ENCODE results near the gene CLMP.
"Not testable (repeated sequence)": the region's sequence is repeated elsewhere in the genome, so short reads cannot be mapped to it uniquely, and the experiment has no call there.

The CLMP gene

DNA sequence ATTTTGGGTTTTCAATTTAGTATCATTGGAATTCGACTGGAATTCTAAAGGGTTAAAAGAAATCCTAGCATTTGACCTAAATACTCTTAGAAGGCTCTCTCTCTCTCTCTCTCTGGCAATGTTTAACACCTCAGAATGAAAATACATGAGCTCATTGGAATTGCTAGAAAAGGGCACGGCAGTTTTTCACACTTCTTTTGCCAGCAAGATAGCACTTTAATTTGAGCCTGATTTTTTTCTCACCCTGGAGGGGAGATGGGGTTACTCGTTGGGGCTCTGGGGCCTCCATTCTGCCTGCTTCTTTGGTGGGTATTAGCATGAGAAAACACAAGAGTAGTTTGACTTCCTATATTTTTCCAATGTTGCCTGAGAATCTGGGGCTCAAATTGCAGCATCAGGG, 22.8 kb upstream of the CLMP start:
- DNase-seq: no peak

DNA sequence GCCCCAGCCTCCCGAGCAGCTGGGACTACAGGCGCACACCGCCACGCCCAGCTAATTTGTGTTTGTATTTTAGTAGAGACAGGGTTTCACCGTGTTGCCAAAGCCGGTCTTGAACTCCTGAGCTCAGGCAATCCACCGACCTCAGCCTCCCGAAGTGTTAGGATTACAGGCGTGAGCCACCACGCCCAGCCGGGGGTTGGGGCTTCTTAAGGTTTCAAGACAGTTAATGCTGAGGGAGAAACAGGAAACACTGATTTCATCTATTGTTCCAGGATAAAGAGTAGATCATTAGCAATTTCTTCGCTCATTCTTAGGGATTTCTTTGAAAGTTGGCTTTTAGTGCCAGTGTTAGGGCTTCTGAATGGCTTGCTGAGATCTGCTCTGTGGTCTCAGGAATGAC, 21.2 kb upstream of the CLMP start:
- no peak for DNase-seq

DNA sequence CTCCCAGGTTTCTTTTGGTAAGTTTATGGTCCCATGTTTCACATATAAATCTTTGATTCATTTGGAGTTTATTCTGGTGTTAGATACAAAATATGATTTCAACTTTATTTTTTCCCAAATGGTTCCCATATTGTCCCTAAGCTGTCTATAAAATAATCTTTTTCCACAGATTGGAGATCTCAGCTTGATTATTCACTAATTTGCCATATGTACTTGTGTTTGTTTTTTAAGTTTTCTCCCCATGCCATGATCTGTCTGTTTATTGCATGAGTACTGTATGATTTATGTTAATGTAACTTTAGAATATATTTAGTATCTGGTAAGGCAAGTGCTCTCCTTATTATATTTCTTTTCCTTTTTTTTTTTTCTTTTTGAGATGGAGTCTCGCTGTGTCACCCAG, 19.9 kb upstream of the CLMP start:
- DNase-seq: no peak

DNA sequence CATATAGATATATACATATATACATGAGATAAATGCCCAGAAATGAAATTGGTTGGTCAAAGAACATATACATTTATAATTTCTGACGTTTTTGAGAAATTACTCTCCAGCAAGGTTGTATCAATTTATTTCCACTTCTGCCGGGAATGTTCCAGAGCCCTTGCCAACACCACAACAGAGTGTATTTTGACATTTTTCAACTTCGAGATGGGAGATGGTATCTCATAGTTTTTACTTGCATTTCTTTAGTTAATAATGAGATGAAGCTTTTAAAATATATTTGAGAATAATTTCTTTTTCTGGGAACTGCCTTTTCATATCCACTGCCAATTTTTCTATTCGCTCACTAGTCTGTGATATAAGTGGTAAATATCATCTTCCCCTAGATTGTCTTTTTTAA, 19.3 kb upstream of the CLMP start:
- no peak for DNase-seq

DNA sequence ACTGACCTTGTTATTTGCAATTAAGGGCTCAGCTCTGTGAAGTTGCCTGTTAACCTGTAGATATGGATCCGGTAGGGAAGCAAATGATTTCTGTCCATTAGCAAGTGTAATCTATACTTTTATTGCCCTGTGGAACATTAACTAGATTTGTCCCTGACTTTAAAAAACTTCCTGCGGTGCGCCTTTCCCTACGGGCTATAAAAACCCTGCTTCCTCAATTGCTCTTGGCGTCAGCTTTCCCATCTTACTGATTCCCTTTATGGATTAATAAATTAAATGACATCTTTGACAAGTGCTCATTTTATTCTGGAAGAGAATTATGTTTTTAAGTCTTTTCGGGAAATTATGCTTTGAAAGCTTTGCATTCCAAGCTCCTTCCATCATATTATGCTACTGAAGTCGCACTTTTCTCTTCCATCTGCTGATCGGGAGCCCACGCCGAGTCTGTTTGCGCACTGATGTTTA, 18.3 kb upstream of the CLMP start:
- no peak for DNase-seq

DNA sequence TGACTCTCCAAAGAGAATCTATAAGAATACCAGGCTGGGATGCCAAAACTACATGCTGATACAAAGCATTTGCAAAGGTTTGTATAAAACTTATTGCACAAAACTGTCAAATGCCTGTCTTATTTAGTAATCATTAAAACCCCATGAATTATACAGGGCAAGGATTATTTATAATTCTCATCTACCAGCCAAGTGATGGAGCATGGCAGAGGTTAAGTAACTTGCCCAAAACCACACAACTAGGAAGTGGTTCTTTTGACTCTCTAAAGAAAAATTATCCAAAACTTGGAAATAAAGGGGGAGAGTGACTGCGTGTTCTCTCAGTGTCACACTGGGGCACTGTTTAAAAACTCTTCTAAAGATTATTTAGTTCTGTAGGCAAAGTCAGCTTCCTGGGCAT, 17.4 kb upstream of the CLMP start:
- DNase-seq: no peak

DNA sequence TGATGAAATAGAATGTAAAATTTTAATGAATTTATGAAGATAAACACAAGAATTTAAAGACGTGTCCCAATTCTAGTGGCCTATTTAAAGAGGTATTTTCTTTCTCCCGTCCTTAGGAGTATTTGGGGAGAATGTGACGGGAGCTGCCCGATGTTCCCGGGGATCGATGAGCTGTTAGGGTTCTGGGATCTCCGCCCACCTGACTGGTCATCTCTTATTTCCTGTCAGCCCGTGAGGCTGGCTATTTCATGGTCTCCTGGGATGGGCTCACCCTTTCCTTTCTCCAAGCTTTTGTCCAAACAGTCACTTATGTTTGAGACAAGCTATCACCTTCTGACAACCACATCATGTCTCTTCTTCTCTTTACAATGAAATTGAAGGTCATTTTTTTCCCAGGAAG, 16.9 kb upstream of the CLMP start:
- no peak for DNase-seq

DNA sequence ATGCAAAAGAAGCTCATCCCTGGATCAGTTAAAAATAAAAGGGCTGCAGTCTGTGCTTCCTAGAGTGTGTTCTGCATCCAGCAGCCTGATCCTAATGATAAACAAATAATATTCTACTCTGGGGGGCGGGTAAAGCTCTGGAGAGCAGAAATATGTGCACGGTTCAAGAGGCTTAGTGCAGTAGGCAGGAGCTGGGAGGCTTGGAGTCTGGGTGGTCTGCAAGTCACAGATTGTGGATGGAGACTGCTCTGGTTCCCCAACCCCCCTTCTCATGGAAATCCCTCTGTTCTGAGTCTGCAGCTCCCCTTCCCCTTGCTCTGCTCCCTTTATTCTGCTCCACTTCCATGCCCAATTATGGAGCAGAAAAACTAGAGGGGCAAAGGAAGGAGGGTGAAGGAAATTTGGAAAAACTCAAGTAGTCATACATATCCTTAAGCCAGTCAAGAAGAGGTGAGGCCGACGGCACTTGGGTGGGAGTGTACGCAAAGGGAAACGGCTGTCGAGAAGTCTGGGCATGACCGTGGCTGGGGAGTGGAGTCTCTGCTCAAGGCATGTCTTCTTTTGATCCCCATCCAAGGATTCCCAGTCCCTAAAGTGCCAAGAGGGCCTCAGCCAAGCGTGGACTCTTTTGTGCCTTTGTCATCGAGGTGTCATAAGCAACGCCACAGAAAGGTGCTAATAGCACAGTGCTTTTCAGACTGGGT, 16.3 kb upstream of the CLMP start:
- no peak for DNase-seq

DNA sequence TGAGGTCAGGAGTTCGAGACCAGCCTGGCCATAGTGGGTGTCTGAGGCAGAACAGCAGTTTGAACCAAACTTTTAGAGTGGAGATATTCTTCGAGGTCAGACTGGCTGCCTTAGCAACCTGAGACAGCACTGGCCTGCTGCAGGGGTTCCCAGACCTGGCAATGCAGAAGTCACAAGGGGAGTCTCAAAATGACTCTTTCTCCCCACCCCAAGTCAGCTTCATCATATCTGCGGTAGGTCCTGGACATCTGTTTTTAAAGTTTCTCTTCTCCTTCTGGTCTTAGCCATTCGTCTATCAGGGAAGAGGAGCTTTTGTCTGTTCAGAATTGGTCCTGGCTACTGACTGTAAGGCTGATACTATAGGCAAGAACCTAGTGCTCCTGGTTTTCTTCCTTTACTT, 14.5 kb upstream of the CLMP start:
- DNase-seq: no peak

DNA sequence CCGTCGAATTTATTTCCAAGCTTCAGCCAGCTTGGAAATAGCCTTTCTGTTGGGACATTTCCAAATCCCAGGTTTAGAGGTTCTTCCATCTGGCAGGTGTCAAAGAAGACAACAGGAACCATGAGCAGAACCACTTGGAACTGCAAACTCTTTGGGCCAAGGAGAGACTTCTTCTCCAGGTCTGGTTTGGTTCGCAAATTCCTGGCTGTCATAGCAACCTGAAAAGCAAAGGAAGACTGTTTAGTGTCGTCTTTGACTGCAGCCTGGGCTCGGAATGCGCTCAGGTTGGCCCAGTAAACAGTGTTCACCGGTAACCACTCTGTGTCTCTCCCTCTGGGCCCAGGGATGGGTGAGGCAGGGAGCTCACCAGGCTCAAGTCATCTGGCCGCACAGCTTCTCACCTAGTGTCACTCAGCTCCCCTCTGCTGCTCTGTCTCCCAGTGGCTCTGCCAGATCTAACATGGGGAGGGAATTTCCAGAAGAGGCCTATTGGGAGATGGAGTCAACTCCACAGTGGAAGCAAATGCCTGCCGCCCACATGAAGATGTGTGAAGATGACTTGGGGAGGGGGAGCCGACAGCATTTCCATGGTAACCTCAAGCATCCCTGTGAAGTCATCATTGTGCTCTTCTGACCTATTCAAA, 11.9 kb upstream of the CLMP start:
- no peak for DNase-seq

DNA sequence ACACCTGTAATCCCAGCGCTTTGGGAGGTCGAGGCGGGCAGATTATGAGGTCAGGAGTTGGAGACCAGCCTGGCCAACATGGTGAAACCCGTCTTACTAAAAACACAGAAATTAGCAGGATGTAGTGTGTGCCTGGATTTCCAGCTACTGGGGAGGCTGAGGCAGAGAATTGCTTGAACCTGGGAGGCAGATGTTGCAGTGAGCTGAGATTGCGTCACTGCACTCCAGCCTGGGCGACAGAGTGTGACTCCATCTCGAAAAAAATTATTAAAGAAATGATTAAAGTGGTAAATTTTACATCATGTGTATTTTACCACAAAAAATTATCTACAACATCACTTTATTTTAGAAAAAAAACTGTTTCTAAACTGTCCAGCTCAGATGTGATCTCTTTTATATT, 11.0 kb upstream of the CLMP start:
- DNase-seq: not testable (repeated sequence)

DNA sequence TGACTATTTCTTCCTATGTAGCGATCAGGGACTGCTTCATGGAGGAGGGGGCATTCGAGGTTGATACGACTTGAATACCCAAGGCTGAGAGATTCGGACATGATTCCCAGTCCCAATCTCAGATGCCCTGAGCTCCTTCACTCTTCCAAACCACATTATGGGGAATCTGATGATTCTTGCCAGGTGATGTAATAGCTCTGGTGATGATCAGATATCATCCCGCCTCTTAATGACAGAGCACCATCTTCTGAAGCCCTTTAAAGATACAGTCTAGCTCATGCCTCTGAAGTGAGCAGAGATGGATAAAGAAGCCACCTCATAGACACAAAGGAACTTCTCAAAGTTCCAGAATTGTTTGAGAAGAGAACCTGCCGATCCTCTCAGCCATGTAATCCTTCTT, 8.9 kb upstream of the CLMP start:
- no peak for DNase-seq

DNA sequence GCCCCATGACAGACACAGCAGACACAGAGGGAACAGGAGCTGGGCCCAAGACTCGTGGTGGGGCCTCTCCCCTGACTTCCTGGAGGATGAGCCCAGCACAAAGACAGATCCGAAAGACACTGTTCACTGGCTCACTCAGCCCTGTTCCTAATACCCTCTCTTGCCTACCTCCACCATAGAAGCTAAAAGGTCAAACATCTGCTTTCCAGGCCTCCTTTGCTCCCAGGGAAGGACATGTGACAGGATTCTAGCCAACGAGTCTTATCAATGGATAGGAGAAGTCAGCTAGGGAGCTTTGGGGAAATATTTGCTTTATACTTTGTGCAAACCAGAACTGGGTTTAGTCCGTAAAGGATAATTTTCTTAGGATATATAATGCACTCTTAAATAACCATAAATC, 8.4 kb upstream of the CLMP start:
- no peak for DNase-seq

DNA sequence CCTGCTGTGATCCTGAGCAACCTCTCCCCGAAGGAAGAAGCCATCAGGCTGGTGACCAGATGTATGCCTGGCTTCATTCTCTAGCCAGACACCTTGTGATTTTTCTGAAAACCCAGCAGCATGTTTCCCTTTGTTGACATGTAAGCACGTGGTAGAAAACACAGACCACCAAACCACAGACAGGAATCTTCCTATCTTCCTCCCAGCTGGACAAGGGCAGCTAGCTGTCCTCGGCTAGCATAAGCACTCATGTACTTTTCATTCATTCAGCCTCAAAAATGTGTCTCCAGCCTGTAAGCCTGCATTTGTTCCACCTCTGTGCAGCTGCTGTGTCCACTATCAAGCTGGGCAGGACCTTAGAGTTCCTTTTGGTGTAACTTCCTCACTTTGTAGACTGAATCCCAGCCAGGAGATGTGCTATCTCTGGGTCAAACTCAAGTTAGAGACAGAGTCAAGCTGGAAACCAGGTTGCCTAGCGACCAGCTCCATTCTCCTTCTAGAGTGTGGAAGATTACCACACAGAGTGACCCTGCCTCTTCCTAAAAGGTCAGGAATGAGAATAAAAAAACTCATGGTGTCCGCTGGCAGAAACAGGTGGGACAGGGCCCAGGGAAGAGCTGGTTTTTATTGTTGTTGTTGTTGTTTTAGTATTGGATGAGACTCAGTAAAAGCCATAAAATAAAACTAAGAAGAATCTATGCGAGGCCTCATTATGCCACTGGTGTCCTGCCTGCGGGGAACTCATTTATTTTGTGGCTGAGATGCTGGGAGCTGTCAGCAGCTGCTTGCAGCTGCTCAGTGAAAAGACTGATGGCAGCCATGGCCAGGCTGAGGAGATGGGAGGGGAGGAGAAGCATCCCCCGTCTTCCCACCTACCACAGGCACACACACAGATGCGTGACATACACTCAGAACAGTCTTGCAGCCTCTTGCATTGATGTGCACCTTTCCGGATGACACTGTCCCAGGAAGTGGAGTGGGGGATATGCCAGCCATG, 7.4 kb upstream of the CLMP start:
- DNase-seq: no peak

DNA sequence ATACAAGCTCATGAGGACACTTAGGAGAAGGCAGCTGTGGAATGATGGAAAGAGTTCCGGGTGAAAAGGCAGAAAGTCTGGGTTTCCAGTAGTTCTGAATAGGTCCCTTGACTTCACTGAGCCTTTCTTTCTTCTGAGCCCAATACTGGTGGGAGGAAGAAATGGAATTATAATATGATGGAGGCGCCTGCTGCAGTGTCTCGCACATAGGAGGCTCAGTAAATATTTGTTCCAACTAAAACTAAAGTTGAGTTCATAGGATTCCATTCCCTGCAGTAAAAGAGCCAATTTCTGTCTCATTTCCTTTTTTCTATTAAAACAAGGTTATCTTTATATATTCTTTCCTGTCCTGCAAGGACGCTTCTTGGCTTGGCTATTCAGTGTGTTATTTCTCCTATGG, 5.2 kb upstream of the CLMP start:
- DNase-seq: no peak

DNA sequence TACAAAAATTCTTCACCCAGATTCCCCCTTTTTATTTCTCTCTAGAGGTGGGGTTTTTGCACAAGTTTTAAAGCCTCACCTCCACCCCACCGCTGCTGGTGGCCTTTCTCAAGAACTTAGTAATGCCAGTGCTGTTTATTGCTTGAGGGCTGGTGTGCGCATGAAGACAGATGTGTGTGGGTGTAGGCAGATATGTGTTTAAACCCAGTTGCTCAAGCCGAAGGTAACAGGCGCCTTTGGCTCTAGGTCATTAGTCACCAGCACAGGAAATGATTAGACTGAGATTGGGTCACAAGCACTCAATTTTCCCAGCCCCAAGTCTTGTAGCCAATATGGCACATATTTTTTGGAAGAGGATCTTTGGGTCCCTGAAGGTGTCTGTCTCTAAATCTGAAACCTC, 2.7 kb upstream of the CLMP start:
- peak; percentile 54 to 77 for DNase-seq

DNA sequence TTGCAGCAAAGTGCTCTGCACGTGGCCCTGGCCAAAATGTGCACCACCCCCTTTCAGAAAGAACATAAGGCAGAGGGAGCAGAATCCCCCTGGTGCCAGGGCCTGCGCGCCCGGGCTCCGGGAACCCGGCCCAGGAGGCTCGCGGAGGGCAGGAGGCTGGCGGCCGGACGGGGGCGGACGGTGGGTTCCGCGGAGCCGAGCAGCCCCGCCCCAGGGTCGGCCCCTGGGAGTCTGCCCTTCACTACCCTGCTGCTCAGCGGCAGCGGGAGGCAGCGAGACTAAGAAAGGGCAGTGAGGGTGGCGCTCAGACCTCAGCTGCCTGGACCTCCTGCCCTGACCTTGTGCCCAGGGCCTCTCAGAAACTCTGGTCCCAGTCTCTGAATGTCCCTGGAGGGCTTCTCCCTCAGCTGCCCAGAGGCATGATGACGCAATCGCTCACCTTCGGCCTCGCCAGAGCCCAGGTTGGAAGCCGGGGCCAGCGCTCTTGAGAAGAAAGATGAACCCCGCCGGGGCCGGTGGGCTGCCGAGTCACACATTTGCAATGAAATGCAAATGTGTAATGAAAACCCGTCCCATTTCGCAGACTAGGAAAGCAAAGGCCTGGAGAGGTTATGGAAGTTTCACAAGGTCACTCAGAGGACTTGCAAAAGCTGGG, 1.1 kb upstream of the CLMP start:
- DNase-seq: no peak

DNA sequence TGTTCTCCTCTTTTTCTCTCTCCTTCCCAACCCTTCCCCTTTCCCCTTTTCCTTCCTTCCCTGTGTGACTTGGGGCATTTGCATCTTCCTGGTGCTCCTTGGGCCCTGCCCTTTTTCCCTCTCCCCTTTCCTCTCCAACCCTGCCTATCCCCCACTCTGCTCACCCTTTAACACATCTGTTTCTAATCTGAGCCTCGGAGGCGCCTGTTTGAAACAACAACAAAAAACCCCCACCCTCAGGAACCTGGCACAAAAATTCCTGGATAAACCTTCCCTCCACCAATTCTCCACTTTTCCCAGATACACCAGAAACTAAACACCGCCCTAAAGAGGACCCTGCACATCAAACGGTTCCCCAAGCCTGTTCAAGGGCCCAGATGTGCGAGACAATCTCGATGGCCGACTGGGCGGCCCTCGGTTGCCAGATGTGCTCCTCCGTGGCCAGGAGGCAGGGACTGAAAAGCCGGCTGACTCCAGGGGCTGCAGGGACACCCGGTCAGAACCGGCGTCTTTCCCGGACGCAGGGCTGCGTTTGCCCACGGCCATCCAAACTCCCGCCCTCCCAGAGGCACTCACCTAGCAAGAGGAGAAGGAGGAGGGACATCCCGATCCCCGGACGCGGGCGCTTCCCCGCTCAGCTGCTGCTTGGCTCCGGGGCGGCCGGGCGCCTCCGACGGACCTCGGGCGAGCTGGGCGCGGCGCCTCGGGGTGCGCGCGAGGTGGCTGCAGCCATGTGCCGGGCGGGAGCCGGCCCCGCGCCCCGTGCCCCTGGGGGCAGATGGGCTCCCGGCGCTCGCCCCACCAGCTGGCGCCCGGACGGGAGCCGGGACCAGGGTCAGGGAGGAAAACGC, 486 bp downstream of the CLMP start:
- DNase-seq: no peak

DNA sequence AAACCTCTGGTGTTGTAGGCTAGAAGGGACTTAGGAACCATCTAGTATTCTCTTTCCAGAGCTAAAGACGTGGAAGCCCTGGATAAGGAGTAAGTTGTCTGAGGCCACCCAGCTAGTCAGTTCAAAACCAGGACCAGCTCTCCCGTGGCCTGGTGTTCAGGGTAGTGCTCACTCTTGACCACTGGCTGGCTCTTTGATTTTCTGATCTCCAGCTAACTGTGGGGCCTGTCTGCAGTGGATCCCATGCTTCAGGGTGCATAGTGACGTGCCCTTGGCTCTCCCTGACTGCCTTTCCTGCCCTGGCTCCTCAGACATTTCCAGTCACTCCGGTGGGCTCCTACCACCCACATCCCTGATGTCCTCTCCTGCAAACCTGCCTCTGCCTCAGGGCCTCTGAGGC, 1.3 kb downstream of the CLMP start:
- DNase-seq: no peak

DNA sequence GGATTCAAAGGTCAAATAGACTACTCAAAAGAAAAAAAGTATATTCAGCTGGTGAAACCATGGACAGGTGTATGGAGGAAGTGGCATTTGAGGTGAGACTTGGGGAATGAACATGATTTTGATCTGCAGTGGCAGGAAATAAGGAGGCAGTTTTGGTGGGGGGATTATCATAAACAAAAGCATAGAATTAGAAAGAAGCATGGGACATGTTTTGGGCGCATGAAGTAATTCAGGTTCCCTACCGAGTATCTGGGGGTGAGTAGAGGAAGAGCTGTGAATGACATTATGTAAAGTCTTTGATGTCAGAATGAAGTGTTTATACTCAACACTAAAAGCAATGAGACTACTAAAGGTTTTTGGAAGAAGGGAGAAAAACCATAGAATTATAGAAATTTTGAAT, 3.1 kb downstream of the CLMP start:
- no peak for DNase-seq

DNA sequence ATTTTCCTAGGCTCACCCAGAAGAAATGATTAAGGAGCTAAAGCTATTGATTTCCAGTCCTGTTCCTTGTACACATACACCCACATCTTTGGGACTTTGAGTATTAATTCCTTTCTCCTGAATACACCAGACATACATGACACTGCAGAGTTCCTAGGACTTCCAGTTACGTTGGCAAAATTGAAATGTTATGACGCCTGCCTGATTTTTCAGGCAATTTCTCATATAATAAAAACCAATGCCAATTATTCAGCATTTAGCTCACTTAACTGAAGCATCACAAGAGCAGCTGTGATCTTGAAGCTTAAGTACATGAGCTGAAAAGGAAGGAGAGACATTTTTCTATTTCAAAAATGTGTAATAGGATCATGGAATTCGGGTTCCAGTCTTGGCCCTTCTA, 4.5 kb downstream of the CLMP start:
- no peak for DNase-seq

All from inflammatory macrophage (primary cell).